HG02623 (cell line): Measurements from ENCODE around the gene HOXA9.

Experiments used
- ATAC-seq: cut with Tn5 transposase; IDR thresholded peaks from one replicate; pipeline ENCODE4 v1.9.1; 2021; ENCODE audit warnings: moderate library complexity; ENCODE audit not compliant: unreplicated experiment

Gene HOXA9

DNA sequence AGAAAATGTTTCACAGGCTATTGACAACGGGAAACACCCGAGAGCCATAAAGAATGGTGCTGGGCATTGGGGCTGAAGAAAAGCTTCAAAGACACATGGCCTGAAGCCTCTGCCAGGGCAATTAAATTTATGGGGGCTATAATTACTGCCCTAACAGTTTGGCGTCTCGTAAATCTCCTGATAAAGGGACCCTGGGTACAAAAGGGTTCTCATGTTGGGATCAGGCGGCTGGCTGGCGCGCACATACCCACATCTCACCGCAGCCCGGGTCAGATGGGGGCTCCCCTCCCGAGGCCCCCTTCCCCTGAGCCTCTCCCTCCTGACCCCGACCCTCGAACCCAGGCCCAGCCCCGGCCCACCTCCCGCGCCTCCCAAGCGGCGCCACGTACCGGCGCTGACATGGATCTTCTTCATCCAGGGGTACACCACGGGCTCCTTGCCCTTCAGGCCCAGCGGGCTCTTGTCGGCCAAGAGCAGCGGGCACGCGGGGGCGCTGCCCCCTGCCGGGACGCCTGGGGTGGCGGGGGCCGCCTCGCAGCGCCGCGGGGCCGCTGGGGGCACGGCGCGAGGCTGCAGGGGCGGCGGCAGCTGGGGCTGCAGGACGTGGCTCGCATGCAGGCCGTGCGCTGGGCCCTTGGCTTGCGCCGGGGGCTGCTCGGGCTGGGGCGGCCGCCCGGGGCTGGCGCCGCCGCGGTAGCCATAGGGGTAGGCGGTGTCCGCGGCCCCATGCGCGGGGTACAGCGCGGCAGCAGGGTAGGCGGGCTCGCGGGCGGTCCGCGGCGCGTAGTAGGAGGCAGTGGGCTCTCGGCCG is 35.4 kb downstream of the HOXA9 start:
- ATAC-seq, result no peak

DNA sequence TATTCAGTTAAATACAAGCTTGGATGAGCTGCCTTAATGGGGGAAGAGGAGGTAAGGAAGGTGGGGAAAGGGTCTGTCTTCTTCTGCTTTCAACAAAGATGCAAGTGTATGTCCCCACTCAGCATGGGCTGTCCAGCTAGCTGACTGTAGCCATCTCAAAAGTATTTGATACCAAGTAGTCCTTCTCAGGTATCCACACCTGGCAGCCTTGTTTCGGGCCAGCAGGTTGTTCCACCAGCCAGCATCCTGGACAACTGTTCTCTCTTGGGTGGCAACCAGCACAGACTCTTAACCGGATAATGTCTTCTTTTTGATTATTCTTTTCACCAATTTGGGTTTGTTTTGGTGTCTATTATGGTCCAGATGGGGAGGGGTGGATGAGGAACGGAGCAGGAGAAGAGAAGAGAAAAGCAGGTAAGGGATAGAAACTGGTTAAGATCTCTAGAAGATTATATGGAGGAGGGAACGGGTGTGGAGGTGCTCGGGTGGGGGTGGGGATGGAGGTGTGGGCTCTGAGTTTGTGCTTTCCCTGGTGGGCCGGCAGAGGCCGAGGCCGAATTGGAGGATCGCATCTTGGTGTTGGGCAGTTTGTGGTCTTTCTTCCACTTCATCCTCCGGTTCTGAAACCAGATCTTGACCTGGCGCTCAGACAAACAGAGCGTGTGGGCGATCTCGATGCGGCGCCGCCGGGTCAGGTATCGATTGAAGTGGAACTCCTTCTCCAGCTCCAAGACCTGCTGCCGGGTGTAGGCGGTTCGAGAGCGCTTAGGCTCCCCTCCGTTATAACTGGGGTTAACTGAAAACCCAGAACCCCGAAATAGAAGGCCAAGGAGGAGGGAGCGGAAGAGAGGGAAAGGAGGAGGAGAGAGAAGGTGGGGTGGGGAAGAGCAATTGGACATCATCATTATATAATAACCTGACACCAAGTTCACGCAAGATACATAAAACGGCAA is 36.3 kb downstream of the HOXA9 start:
- ATAC-seq, result no peak

DNA sequence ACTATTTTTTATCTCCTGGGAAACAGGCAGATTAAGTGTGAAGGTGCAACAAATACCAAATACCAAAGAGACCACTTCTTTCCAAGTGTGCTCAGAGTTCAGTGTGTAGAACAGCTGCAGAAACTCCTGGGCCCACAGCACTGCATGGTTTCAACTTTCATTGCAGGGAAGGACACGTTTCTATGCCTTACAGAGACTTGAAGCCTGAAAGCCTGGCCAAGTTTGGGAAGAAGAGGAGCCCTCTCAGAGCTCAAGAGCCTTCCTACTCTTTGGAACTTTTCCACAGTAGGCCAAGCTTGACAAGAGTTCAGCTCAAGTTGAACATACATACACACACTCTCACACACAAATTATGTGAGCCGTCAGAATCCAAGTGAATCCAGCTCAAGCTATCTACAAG is 37.3 kb downstream of the HOXA9 start:
- ATAC-seq, result no peak

DNA sequence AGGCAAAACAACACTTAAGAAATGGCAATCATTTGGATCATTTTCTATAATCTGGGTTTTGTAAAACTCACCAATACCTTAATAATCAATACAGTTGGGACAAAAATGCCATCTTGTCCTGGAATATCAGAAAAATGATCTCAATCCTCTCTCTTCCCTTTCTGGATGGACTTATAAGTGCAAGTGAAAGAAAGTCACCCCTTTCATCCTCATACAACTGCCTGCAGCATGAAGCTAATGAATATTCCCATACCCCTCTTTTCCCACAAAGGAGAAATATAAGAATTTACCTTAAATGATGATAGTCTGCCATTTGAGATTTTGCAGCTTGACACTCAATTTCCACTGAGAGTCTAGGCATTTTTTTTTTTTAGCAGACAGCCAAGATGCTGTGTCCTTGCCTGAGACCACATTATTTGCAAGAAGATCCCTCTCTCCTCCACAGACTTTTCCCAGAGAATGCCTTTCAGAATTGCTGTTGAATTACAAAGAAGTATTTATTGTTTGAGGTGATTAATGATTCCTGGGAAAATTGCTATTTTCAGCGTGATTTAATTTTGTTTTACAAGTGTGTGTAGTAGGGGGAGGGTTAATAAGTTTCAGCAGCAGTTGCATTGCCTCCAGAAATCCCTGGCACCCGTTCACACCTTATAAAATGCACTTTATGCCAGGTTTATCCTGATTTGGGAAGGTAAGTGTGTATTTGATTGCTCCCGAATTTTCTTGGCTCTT is 38.6 kb downstream of the HOXA9 start:
- no peak for ATAC-seq

DNA sequence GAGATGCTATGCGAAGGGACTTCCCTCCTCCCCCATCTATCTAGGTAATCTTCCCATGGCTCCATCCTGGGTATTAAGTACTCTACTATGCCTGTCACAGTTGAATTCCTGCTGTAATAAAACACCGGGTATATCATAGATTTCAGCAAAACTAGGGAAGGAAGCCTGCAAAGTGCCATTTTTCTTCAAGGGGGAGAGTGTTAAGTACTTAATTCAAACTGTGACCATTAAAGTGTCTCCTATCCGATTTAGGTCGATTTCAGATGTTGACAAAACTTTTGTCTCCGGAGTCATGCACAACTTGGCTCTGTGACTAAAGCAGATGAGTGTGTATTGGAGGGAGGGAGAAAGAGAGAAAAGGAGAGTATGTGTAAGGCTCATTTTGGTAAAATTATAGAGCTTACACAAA is 39.3 kb downstream of the HOXA9 start:
- ATAC-seq, result no peak

DNA sequence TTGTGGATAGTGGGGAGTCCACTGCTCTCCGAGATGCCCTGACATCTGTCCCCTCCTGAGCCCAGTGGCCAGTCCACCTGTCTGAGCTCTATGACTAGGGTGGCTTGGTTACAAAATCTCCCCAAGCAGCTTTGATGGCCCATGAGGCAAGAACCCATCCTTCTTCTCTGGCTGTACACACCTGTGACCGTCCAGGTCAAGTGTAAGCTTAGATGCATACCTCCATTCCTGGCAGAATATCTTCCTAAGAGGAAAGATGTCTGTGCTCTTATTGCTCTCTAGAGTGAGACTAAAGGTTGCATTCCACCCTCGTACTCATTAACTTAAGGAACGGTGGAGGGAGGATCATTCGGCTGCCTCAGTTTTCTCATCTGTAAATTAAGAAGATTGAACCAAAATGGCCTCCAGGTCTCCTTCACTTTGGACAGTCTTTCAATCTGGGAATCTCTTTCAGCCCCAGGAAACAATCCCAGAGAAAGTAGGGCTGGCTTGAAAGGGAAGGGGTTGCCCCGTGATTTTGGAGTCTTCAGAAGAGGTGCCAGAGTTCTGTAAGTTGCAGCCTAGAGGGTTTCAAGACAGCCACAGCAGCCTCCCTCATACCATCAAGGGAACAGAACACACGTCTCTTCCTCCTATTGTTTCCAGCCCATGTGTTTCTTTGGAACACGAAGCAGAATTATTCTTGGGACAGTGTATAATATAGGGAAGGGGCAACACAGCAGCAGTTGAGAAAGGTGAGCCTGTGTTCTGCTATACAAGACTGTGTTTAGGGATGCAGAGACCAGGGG is 40.2 kb downstream of the HOXA9 start:
- no peak for ATAC-seq

DNA sequence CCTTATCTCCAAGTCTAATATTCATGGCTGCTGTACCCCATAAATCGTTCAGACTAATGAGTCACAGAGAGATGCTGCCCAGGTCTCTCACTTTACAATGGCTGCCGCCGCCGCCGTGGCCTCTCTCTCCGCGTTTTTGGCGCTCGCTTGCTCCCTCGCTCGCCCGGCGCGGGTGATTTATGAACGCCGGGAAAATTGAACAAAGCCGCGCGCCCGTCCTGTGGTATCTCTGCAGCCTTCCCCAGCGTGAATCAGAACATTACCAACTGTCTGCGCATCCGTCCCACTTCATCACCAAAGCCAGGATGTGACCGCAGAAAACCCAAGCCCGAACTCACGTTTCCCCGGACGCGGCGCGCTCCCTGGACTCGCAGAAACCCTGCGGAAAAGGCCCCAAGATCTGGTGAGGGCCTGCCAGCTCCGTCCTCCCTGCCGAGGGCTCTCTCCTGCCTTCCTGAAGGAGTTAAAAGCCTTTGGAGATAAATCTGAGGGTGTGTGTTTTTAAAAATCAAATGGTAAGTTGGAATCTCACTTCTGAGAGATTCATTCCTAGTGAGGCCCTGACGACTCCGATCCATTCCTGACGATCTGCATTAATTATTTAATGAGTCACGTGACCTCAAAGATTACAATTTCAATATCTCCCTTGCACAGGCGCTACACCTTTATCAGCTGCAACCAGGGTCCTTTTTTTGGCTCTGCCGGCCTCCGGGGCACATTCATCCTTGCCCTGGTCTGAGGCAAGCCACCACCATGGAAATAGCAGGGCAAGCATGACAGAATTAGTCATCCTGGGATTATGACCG is 41.0 kb downstream of the HOXA9 start:
- ATAC-seq, result no peak

DNA sequence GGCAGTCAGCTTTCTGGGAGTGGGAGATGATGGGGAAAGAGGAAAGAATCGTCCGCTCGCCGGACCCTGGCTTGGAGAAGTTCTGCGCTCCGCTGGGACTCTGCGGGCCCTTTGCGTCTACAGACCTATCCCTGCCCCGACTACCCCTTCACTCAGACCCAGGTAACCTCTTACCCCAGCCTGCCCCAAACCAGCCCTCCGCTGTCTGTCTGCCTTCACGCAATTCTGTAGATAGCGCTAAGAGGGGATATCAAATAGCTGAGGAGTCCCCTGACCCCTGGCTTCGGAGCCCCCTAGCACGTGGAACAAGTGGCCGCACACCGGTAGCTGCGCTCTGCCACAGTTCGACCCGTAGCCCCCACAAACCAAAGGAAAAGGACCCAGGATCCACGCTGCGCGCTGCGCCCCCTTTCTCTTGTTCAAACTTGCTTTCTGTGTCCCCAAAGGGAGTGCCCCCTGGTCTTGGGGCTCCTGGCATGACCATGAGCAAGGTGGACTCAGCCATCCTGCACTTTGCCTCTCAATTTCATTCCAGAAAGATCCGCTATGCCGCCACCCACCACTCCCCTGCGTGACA is 41.8 kb downstream of the HOXA9 start:
- no peak for ATAC-seq

DNA sequence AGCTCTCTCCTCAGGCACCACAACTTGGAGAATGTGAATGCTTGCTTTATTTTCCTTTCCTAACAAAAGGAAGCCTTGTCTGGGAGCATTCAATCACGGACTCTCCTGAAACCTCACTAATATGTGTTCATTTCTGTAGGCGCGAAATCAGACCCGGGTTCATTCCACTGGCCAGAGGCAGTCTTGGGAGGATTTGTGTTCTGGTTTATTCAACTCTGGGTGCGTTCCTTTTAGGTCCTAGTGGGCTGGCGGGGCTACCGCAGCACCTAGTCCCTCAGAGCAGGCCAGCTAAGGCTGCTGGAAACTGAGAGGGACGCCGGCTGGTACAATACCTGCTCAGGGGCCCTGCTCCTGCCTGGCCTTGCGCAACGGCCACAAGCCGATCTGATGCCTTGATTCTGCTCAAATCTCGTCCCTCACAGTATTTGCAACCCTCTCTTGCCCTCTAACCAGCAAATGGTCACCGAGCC is 42.3 kb downstream of the HOXA9 start:
- no peak for ATAC-seq

DNA sequence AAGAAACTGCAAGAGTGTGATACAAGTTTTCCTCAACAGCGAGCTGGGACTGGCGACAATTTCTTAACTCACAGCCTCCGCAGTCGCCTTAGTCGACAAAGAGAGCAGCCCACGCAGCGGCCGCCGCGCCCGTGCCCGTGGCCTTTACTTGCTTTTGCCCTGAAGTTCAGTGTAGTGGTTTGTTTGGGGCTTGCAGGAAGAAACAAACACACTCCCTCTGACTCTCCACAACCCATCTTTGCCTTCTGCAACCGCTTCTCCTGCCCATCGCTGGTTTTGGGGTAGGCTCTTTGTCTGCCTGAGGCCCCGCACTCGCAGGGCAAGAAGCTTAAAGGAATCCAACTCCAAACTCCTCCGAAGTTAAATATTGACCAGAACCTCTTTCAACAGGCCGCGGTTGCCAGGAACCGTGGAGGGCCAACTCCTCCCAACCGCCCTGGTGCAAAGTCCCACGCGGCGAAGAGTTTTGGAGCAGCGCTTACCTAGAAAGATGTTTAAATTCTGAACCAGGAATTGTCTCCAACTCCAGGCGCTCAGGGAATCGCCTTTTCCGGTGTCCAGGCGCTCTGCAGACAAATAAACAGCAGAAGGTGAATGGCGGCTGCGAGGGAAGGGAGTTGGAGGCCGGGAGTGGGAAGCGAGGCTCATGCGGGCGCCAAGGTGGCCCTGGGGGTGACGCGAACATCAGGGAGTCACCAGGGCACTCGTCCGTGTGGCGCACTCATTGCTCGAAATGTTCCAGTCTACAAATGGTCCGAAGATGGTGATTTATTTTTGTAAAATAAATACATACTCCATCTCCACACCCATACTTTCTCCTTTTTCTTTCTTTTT is 43.0 kb downstream of the HOXA9 start:
- no peak for ATAC-seq

DNA sequence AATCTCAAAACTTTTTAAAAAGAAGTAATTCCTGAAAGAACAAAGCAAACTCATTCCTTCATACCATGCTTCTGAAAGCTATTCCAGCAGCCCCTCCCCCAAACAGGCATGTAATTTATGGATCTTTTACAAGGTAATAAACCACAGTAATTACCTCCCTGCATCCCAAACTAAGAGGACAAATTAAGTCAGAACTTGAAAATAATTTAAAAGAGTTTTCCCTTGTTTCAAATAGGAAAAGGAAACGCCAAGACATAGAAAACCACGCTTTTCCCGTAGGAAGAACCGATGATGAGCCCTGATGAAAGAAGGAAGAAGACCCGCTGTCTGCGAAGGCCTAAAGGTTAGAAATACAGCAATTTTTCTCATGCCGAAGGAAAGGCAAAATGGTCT is 43.7 kb downstream of the HOXA9 start:
- no peak for ATAC-seq

DNA sequence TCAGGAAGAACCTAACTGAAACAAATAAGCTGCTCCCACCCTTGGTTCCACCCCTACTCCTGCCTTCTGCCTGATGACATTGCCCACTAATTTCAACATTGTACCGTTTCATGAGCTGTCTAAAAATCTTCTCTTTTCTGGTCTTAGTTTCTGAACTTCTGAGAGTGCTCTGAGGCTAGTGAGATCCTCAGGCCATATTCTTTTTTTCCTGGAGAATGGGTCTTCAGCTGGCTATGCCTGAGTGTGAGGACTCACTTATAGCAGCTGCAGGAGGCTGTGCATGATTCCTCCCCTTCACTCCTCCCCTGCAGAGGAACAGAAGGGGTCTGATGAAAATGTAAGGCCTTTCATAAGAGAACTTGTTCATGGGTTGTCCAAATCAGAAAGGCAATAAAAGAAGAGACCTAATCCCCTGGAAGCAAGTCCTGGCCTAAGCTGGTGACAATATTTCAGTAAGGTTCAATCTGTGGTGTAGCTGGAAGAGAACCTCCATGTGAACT is 45.9 kb downstream of the HOXA9 start:
- no peak for ATAC-seq

DNA sequence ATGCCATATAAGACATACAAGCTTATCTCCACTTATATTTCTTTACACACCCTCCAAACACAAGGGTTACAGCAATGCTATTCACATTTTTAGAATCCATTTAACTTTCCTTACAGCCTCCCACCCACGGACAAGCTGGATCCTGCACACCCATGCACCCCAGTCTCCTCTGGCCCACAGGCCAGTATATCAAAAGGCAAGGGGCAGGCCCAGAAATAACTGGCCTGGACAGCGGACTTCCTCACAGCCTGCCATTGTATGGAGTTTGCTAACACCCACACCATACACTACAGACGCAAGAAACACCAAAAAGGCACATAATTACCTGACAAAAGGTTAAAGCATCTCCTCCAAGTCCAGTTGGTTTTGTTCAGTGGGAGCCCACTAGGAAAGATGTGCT is 46.8 kb downstream of the HOXA9 start:
- ATAC-seq, result no peak

DNA sequence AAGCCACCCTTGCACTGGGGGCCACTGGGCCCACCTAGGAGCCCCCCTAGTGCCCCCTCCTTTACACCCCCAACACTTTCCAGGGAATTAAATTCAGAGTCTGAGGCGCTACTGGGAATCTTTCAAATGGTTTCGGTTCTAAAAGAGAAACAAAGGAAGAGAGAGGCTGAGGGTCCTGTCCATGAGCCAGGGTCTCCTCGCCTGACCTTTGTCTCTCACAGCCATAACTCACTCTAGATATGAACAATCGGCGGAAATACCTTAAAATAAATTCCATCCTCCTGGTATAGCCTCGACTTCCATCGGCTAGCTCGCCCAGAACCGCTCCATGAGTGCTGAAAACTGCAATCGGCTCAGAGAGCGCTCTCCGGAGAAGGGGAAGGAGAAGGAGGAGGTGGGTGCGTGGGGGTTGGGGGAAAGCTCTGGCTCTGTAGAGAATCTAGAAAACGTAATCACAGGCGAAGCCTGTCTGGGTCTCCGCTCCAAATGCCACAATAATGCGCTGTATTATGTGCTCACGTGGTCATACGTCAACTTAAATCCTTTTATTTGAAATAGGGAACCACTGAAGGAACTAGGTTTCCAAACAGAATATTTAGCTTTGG is 47.3 kb downstream of the HOXA9 start:
- no peak for ATAC-seq

DNA sequence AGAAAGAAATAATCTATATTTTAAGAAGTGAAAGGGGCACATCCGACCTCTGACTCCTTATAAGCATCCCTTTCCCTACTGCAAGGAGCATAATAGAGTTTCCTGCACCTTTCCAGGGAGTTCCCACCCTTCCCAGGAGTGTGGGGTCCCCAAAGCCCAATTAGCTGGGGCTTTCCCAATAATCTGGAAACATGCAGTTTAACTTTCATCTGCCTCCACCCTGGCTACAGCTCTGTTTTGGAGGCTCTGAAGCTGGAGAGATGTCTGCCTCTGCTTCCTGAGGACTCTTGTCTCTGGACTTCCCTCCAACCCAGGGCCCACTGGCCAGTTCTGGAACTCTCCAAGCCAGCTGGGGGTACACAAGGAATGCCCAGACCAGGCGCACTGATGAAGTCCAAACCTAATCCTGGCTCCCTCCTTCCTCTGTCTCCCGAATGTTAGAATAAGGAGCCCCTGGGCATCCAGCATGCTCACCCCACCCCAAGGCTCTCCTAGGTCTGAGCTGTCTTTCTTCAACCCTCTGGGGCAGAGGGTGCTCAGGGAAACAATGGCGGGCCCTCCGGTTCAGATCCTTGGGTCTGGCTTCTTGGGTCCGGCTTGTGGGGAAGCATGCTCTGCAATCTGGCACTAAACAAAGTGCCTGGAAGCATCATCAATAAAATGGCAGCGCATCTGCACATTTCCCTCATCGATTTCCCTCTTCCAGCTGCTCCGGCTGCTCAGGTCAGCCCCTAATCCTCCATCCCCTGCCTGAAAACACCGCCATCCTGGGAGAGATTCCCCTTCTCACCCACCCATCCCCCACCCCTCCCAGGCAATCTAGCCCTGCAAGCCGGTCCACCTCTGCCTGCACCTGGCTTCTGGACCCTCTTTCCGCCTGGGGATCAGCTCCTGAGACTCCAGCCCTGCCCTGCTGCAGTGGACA is 48.1 kb downstream of the HOXA9 start:
- ATAC-seq, result no peak

DNA sequence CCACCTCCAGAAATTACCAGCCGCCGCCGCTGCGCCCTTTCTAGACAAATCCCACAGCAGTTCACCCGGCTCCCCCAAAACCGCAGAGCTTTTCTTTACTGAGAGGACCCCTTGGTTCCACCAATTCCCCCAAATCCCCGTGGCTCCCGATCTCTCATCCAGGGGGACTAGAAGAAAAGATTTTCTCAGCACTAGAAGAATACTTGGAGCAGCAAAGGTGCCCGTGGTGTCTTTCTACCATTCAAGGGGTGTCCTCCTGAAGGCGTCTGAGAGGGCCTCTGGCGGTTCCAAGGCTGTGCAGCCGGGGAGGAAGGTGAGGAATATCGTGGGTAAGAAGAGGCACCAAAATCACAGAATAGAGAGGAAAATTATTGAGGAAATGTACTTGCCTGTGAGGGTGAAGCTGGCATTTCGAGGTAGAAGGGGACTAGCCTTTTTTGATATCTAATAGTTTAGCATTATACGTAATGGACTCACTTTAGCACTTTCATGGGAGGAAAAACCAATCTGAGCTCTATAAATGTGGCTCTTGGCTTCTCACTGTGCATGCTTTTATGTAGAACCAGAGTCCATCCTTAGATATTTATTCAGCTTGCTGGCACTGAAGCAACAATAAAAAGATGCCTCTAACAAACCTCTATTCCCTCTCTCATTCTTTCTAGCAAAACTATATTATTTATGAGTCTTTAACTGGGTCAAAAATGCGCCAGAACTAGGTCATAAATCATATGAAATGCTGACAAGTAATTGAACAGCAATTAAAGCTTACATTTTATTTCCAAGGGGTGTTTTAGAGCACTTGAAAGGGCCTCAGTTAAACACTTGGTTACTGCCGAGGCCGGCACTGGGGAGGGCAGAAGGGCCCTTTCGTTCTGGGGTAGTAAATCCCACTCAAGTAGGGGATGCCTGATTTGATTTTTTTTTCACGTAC is 49.0 kb downstream of the HOXA9 start:
- no peak for ATAC-seq
